GM18519 (cell line): ENCODE results near the gene EFCAB11.
"Not testable (repeated sequence)": the region's sequence is repeated elsewhere in the genome, so short reads cannot be mapped to it uniquely, and the experiment has no call there.

Experiments
- ATAC-seq: cut with Tn5 transposase; IDR thresholded peaks from one replicate; pipeline ENCODE4 v1.9.1; 2021; ENCODE audit warnings: mild to moderate bottlenecking, moderate library complexity; ENCODE audit not compliant: unreplicated experiment, low FRiP score

EFCAB11 gene

DNA sequence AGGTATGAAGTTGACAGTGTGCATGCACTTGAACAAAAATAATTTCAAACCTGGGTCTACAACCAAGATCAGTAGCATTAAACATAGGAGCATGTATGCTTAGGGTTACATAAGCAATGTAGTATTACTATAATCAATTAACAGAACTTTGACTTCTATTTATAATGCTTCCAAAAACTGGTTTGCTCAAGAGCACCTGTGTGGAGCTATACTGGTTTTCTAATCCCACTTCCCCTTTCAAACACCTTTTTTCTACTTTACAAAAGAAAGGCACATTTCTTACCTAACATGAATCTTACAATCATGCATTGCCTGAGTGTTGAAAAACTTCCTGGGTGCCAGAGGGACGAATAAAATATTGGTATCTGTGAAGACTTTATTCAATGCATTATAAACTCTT is 72.7 kb downstream of the EFCAB11 start:
- peak; percentile 56 for ATAC-seq

DNA sequence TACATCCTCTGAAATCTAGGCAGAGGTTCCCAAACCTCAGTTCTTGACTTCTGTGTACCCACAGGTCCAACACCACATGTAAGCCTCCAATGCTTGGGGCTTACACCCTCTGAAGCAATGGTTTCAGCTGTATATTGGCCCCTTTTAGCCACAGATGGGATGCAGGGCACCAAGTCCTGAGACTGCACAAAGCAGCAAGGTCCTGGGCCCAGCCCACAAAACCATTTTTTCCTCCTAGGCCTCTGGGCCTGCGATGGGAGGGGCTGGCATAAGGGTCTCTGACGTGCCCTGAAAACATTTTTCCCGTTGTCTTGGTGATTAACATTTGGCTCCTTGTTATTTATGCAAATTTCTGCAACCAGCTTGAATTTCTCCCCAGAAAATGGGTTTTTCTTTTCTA is 80.4 kb downstream of the EFCAB11 start:
- not testable (repeated sequence) for ATAC-seq

DNA sequence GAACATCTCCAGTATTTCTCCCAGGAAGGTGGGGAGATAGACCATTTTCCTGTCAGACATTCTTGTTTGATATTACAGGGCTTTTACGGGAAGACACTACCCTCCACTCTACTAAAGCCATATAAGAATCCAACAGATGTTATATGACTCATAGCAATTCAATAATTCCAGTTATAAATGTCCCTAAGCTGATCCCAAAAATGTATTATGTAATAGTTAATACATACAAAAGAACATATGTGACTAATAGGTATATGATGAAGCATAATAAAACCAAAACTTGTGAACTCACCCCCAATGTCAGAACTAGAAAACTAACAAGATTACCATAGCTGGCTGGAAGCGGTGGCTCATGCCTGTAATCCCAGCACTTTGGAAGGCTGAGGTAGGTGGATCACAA is 84.2 kb downstream of the EFCAB11 start:
- ATAC-seq = no peak

DNA sequence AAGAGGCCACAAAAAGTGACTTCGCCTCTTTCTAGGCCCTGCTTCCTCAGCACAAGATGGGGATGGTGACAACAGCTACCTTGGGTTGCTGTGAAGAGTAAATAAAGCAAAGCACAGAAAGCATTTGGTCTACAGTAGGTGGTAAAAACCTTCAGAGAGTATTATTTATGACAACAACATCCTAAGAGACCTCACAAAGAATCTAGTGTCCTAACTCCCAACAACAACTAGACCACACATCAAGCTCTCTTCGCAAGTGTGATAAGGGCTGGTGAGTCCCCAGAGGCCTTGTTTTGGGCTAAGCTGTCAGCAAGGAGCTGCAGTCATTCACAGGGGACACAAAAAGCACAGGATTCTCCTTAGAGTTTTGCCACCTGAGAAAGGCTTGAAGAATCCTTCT is 84.9 kb downstream of the EFCAB11 start:
- no peak for ATAC-seq

DNA sequence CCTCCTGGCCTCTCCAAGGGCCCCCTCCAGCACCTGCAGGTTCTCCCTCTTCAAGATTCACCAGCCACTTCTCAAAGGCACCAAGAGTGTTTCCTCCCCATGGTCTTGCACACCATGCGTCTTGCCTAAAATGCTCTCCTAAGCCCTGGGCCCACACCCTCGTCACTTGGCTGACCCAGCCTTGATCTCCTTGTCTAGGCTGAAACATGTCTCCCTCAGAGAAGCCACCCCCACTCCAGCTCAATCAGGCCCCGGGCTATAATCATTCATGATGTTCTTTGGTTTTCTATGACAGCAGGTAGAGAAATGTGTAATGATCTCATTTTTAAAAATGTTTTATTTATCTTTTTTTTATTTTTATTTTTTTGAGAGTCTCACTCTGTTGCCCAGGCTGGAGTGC is 88.1 kb downstream of the EFCAB11 start:
- no peak for ATAC-seq

DNA sequence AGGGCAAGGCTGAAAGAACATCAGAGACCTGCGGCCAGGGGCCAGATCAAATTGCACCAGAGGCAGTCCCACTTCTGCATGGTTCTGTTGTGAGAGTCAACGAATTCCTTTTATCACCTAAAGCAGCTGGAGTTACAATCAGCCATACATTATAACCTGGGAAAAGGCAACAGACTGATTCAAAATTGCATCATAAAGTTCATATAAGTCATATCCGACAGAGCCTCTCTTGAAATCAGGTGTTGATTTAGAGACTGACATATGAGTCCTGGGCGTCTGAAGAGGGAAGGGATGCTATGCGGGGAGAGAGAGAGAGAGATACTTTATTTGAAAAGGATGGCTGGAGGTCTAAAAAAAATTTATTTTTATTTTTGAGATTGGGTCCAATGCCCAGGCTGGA is 89.4 kb downstream of the EFCAB11 start:
- no peak for ATAC-seq

DNA sequence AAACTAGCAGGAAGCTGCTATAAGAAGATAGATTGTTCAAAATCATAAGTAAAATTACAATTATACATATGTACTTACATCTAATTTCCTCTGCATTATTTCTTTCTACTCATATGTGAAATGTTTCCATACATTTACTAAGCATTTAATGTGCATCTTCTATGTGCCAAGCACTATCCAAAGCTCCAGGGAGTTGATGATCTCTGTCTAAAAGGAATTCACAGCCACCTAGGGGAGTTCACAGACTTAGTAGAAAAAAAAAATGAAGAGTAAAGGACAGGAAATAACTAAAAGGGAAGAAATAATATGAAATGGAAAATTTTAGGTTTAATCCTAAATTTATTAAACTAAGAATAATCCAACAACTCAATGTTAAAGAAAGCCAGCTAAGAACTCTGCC is 91.7 kb downstream of the EFCAB11 start:
- ATAC-seq = no peak

DNA sequence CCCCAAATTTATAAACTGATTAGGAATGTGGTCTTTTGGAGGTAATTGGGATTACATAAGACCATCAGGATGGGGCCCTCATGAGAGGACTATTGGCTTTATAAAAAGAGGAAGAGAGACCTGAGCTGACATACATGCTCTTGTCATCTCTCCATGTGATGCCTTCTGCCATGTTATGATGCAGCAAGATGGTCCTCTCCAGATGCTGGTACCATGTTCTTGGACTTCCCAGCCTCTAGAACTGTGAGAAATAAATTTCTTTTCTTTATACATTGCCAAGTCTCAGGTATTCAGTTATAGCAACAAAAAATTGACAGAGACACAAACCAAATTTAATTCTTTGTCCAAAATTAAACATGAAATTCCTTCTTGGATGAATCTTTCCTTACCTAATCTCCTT is 92.9 kb downstream of the EFCAB11 start:
- ATAC-seq = no peak

DNA sequence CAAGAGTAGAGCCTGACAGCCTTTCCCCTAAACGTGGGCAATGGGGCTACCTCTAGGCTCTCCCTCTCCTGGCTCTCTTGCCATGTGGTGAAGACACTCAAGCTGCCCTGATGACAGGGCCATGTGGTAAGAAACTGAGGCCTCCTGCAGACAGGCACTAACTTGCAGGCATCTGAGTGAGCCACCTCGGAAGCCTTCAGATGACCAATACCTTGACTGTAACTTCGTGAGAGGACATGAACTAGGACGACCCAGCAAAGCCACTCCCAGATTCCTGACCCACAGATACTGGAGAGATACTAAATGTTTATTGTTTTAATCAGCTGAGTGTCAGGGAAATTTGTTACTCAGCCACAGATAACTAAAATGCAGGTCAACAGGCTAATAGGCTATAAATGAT is 96.4 kb downstream of the EFCAB11 start:
- no peak for ATAC-seq

DNA sequence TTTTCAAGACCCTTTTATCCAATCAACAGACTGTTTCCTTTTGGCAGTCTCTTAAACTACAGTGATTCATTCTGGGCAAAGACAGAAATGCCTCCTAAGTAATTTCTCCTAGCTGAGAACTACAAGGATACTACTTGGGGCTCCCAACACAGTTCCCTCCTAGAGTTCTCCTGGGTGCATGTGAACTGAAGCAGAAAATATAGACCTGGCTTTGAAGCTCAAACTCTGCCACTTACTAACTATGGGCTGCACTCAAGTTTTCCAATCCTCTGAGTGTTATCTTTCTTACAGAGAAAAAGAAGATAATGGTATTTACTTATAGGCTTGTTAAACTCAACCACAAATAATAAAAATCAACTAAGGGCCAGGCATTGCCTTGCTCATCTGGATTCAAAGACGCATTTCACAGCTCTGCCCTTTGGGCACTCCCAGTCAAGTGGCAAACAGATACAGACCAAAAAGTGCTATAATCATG is 97.6 kb downstream of the EFCAB11 start:
- no peak for ATAC-seq

DNA sequence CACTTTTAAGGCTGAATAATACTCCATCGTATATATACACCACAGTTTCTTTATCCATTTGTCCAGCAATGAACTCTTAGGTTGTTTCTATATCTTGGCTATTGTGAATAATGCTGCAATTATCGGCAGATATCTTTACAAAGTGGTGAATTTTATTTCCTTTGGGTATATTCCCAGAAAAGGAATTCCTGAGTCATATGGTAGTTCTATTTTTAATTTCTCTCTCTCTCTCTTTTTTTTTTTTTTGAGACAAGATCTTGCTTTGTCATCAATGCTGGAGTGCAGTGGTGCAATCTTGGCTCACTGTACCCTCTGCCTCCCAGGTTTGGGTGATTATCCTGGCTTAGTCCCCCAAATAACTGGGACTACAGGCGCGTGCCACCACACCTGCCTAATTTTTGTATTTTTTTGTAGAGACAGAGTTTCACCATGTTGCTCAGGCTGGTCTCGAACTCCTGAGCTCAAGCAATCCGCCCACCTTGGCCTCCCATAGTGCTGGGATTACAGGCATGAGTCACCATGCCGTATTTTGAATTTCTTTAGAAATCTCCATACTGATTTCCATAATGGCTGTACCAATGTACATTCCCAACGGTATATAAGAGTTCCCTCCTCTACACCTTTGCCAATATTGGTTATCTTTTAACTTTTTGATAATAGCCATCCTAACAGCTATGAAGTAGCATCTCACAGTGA is 98.4 kb downstream of the EFCAB11 start:
- no peak for ATAC-seq

DNA sequence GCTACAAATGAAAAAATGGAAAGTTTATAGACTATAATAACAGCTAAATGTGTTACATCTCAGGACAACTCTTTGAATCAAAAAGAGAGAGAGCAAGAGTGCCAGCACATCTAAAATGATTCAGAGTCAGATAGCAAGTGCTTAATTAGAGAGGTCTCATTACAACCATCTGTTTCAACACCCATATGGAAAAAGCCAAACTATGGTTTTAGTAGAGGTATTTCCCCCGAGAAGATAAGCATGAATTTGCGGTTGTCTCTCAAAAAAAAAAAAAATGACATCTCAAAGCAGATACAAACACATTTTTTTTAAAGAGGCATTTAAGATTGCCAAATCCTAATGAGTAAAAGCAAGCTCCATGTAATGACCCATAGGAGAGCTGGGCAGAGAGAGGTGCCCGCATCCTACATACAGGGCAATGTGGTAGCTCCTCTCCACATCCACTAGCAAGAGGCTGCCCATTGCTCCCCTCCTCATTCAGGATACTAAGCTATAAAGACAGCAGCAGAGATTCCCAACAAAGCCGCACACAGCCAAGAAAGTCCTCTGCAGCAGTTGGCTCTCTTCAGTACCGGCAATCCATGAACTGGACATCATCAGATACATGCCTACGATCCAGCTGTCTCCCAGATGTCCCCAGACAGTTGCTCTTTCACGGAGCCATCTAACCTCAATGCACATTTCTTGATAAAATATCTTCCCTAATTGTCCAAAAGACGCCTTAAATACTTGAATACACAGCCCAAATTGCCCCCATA is 100.4 kb downstream of the EFCAB11 start:
- no peak for ATAC-seq

DNA sequence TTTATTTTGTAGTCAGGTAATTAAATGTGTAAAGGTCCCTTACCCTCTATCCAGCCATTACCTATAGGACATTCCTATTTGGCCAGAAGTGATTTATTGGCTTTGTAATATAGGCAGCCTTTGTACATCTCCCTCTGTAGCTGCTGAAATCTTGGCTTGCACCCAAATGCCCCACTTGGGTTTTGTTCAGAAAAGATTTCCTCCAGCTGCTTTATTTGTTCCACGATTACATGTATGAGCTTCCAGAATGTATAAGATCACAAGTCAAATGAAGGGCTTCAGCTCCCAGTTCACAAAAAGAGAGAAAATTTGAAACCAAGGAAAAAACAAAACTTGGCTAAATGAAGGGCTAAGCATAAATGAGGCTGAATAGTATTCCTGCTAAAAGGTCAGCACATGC is 103.4 kb downstream of the EFCAB11 start:
- no peak for ATAC-seq

DNA sequence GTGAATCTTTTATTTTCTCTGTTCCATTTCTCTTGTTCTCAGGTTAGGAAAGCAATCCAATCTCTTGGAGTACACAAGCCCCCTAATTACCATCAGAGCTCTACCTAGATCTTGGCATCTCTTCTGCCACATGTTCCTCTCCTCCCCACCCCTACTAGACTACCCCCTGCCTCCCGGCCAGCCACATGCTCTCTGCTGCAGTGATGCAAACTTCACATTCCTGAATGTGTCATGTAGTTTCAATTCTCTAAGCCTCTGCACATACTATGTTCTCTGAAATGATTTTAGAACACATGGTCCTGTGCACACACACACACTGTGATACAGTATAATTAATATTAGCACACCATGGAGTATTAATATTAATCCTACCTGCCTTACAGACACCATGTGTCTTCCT is 104.6 kb downstream of the EFCAB11 start:
- no peak for ATAC-seq

DNA sequence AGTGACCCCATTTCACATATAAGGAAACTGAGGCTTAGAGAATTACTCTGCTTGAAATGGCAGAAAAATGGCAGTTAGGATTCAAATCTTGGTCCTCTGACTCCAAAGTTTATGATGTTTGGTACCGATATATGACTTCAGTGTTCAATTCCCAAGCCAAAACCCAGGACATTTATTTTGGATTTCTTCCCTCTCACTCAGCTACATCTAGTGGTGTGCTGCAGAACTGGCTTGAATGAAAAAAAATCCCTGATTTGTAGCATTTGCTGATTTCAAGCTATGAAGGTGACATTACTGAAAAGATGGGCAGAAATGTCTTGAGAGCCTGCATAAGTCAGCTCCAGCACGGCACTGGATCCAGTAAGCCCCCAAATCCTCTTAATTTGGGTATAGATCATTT is 106.4 kb downstream of the EFCAB11 start:
- no peak for ATAC-seq

DNA sequence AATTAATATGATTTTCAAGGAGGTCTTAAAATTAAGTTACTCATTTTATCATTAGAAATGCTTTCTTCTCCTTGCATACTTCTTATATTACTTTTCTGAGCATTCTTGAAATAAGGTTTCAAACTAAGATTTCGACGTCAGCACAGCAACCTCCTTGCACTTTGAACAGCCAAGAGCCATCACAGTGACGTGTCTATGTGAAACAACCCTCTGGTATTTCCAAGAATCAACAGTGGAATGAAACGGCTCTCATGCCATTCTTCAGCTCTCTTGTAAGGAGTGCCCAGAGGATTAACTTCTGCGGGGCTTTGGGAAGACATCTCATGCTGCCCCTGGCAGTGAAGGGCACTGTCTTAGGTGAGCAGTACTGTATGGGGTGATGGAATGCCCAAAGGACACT is 109.2 kb downstream of the EFCAB11 start:
- ATAC-seq = no peak

DNA sequence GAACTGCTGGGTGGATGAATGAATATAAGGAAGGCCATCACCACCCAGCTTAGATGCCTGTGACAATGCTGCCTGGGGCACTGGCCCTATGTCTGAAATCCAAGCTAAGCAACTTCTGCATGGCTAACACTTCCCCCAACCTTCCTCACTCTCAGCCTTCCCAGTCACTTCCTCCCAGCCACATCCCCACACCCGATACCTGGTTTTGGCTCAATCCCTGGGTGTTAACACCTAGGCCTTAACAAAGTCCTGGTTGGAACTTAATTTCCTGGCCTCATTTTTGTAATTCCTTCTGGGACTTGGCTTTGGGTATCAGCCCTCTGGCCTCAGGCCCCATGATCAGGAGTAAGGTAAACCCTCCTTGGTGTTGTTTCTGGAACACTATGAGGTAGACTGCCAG is 110.0 kb downstream of the EFCAB11 start:
- no peak for ATAC-seq

DNA sequence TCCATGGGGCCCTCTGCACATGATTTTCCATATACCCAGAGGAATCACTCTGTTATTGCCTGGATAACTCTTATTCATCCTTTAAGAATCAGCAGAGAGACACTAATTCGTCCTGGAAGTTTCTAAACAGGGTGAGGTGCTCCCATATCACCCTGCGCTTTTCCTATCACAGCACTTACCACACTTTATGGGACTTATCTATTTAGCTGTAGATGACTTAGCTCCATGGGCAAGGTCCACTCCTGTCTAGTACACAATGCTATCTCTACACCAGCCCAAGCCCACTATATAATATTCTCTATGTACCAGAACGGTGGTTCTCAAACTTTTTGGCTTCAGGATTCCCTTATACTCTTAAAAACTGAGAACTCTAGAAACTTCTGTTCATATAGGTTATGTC is 111.7 kb downstream of the EFCAB11 start:
- ATAC-seq = no peak

DNA sequence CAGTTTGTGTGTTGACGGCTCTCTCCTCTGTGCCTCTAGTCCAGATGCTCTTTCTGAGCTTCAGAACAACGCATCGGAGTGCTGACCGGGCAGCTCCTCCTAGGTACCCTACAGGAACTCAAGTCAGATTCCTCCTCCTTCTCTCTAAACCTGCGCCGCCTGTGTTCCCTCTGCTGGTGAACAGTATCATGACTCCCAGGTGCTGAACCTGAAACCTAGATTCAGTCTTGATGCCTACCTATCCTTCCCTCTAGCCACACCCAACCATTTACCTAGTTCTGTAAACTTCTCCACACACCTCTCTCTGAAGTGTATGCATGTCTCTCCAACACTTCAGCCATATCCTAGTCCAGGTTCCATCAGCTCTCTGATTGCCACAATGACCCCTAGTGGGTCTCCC is 112.7 kb downstream of the EFCAB11 start:
- no peak for ATAC-seq

DNA sequence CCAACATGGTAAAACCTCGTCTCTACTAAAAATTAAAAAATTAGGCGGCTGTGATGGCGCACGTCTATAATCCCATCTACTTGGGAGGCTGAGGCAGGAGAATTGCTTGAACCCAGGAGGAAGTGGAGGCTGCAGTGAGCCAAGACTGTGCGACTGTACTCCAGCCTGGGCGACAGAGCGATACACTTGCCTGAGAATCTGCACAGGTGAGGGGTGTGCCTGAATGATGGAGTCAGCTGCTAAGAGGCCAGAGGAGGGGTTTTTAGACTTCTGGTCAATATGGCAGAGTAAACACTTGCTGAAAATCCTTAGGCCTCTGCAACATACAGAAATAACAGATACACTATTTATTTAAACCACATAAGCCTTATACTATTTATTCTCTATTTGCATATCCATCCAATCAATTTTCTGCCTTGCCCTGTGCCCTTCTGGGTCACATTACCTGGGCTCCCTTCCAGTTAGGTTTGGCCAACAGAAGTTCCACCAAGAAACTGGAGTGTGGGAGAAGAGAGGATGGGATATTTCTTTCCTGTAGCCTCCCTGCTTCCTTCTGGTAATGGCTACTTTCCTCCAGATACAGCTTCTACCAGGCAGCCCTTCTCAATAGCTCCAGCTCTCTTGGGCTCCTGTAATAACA is 117.6 kb downstream of the EFCAB11 start:
- no peak for ATAC-seq

DNA sequence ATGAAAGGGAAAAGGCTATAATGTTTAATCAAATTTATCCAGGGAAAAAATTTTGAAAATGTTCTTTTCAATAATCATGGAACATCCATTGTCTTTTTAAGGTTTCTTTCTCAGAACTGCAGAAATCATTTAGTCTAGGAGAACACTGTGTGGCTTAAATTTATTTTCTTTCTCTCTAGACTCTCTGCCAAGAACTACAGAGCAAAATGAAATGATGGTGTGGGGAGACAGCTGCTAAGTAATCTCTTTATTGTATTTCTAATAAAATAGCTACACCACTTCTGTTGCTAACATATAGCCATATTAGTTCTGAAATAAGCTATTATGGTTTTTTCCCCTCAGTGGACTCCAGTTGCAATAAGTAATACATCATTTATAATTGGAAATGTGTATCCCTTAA is 120.9 kb downstream of the EFCAB11 start:
- ATAC-seq = no peak

DNA sequence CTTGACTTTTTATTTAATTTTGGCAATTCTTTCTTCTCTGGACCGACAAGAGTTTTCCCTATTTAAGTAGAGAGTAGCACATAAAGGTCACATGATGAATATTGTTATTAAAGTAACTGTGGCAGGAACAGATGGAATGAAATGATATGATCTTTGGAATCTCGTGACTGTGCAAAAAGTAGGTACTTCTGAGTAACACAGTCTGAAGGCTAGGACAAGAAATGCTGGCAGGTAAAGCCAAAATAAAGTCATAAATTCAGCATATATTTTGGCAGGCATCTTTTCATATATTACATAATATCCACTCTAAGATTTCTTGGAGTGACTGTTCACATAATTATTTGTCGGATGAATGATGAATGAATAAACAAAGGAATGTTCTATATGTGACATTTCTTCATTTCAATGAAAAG is 121.4 kb downstream of the EFCAB11 start:
- ATAC-seq = no peak
